Tibial nerve (tissue), 4 donors: Measurements from ENCODE around the gene POU6F2.

Experiments used
- CTCF ChIP-seq, 5 experiments: fragments of 200-600 bp in 3 of 5; fragments of 450-650 bp in 2 of 5; sonication (generic) in 3 of 5; IDR thresholded peaks; one replicate each; pipeline ENCODE4 v1.5.1; 2016 to 2019; ENCODE audit warnings: antibody characterized with exemption in 5 of 5, mild to moderate bottlenecking in 3 of 5, moderate library complexity in 2 of 5
- EP300 ChIP-seq, 2 donors: sonication (generic); formaldehyde crosslinking; IDR thresholded peaks; one replicate each; pipeline ENCODE4 v1.6.1; 2017; ENCODE audit warnings: antibody characterized with exemption in 2 of 2, mild to moderate bottlenecking in 1 of 2

GRCh38 chr7:39261771-39262170 is 284.1 kb downstream of the POU6F2 start:
- TF ChIP-seq CTCF (IDR thresholded peaks at IDR 0.05) (no peak), EP300 (IDR thresholded peaks at IDR 0.05) (no peak)
